Hematopoietic multipotent progenitor cell (in vitro differentiated cells): ENCODE measurements around the gene UBE2G1. TPM values are rescaled to one million over a fixed set of nuclear protein-coding genes. Genes with fewer than 3 reads are reported as not detected.
"Not testable (repeated sequence)": the region's sequence is repeated elsewhere in the genome, so short reads cannot be mapped to it uniquely, and the experiment has no call there.

Experiments
- DNase-seq, 3 donors: peaks; one replicate each; pipeline ENCODE4 v3.0.0-alpha.2; 2011 to 2015; ENCODE audit warnings: low read depth in 2 of 3, low spot score in 2 of 3
- total RNA-seq: library from RNA; depleted of rRNA; stranded (reverse); fragments of >200 nt; gene quantifications from one replicate; pipeline ENCODE4 v1.2.3, GENCODE V29; 2012

UBE2G1 gene, protein sequence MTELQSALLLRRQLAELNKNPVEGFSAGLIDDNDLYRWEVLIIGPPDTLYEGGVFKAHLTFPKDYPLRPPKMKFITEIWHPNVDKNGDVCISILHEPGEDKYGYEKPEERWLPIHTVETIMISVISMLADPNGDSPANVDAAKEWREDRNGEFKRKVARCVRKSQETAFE
- 19.9 TPM for total RNA-seq

DNA sequence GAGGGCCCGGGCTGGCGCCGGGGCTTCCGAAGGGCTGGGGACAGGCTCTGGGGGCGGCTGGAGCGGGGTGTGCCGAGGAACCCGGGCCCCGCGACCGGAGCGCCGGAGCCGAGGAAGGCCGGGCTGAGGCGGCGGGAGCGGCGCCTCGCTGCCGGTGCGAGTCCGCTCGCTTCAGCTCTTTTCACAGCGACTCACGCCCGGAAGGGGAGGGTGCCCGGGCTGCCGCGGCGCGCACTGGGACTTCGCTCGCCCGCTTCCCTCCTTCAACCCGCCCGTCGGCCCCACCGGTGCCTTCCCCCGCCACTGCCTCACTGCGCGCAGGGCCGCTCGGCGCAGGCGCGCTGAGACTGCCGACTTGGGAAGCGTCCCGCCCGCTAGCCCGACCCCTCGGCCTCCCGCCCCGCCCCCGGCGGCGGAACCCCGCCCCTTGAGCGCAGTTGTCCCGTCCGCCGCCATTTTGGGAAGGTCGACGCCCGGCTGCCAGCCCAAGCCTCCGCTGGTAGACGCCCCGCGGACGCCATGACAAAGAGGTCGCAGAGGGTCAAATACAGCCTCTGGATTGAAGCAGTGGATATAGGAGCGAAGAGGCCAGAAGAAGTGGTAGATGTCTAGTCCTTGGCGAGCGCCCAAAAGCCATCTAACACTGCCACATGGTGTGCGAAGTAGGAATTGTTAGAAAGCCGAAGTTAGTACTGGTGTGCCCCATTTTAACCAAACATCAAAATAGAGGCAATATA, at the start of gene UBE2G1:
UBE2G1 (minus strand) TSS at position 349 of the 737 bp plus-strand sequence. CDS start 359 bp downstream, outside the sequence.
- peak; percentile 97 to 99 (median 98) for DNase-seq

DNA sequence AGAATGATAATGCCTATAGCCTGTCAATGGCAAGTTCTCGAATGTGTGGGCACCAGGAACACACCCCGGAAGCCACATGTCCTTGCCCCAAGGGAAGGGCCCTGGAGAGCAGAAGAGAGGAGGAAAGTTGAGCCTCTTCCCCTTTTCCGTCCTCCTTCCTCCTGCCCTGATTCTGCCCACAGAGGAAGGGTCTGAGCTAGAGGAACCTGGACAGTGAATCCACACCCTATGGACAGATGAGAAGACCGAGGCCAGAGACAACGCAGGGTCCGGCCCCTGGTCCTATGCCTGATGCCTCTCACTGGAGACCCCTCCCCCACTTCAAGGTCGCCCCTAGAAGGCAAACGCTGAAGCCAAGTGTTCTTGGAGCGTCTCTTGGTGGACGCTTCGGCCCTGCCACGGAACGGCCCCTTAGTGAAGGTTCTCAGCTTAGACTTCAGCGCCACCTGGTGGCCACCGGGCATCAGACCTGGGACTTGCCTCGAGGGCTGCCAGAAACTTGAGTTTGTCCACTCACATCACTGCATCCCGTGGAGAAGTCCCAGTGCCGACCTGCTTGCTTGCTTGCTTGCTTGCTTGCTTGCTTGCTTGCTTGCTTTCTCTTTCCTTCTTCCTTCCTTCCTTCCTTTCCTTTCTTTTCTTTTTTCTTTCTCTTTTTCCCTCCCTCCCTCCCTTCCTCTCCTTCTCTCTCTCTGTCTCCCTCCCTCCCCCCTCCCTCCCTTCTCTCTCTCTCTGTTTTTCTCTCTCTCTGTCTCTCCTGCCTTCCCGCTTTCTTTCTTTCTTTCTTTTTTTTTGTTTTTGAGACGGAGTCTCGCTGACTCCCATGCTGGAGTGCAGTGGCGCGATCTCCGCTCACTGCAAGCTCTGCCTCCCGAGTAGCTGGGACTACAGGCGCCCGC, 46.7 kb upstream of the UBE2G1 start:
- peak; percentile 83 to 94 (median 88) for DNase-seq

DNA sequence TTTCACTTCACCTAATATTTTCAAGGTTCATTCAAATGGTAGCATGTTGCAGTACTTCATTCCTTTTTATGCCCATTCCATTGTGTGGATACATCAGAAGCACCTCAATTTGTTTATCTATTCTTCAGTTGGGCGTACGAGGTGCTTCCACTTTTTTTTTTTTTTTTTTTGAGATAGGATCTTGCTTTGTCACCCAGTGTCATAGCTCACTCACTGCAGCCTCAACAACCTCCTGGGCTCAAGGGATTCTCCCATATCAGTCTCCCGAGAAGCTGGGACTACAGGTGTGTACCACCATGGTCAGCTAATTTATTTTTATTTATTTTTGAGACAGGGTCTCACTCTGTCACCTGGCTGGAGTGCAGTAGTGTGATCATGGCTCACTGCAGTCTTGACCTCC, 44.7 kb upstream of the UBE2G1 start:
- DNase-seq = no peak

DNA sequence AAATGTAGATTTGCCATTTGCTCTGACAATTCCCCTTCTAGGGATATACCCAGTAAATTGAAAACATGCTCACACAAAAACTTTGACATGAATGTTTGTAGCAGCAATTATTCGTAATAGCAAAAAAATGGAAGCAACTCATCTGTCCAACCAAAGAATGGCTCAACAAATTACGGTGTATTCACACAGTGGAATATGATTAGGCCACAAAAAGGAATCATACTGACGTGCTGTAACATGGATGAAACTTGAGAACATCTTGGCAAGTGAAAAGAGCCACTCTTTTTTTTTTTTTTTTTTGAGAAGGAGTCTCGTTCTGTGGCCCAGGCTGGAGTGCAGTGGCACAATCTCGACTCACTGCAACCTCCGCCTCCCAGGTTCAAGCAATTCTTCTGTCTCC, 43.2 kb upstream of the UBE2G1 start:
- no peak for DNase-seq

DNA sequence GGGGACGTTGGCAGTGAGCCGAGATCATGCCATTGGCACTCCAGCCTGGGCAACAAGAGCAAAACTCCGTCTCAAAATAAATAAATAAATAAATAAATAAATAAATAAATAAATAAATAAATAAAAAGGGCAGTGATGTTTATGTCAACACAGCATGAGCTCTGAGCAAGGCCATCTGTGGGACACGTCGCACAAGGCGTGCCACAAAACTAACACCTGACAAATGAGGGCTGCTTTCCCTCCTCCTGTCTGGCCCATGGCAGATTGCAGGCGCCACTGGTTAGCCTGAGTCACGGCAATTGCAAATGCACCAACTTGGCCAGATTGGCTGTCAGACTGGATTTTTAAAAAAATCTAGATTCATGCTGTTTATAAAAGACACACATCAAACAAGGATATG, 41.4 kb upstream of the UBE2G1 start:
- no peak for DNase-seq

DNA sequence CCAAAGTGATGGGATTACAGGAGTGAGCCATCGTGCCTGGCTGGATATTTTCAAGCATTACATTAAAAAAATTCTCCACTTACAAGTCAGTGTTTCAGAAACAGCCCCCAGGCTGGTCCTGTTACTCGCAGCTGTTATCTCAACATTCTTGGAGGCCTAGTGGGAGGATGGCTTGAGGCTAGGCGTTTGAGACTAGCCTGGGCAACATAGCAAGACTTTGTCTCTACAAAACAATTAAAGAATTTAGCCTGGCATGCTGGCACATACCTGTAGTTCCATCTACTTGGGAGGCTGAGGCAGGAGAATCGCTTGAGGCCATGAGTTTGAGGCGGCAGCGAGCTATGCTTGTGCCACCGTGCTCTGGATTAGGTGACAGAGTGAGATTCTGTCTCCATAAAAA, 40.7 kb upstream of the UBE2G1 start:
- no peak for DNase-seq

DNA sequence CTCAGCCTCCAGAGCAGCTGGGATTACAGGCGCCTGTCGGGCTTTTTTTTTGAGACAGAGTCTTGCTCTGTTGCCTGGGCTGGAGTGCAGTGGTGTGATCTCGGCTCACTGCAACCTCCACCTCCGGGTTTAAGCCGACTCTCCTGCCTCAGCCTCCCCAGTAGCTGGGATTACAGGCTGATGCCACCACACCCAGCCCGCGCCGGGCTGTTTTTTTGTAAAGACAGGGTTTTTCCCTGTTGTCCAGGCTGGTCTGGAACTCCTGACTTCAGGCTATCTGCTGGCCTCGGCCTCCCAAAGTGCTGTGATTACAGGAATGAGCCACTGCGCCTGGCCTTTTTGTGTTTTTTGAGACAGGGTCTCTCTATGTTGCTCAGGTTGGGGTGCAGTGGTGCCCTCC, 39.9 kb upstream of the UBE2G1 start:
- DNase-seq = no peak

DNA sequence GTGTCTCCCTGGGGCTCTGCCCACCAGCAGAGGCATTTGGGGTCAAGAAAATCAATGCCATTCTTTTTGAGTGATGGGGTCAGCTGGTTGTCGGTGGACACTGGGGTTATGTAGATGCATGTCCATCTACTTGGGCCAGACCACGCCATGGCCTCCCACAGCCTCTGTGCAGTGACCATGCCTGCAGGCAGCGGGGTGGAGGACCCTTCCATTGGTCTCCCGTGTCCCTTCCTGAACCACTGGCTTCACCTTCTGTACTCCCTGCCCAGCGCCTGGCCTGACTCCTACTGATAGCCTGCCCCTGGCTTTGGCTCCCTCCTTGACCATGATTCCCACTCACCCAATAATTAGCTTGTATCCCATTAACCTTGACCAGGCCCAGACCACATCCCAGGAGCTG, 39.2 kb upstream of the UBE2G1 start:
- no peak for DNase-seq

DNA sequence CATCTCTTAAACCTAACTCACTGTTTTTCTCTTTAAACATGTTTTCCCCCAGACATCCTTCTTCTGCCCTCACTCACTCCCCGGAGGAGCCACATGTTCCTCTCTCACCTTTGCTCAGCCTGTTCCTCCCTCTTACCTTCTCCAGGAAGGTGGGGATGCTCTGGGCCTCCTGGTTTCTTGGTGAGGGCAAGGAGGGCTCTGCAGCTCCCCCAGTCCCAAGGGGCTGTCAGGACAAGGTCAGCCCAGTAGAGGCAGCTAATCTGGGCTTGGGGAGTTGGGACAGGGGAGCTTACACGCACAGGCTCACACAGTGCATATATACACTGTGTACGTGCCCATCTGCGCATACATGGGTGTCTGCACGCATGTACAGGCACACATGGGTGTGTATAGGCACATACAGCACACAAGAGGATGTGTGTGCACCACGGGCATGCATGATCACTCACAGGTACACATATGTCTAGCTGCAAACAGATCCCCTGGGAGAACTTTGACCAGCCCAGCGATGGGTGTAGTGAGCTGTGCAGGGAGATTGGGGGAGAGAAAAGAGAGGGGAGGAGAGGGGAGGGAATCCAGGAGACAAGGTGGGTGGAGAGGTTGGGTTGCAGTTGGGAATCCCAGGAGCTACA, 38.7 kb upstream of the UBE2G1 start:
- DNase-seq = no peak

DNA sequence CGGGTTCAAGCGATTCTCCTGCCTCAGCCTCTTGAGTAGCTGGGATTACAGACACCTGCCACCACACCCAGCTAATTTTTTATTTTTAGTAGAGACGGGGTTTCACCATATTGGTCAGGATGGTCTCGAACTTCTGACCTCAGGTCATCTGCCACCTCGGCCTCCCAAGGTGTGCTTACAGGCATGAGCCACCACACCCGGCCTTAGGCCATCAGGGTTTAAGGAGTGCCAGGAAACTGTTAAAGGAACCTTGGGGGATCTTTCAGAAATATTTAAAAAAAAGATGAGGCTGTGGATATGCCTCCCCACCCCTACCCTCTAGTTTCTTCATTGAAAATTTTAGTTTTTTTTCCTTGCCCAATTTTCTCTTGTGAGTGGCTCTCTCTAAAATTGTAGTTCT, 31.4 kb upstream of the UBE2G1 start:
- no peak for DNase-seq

DNA sequence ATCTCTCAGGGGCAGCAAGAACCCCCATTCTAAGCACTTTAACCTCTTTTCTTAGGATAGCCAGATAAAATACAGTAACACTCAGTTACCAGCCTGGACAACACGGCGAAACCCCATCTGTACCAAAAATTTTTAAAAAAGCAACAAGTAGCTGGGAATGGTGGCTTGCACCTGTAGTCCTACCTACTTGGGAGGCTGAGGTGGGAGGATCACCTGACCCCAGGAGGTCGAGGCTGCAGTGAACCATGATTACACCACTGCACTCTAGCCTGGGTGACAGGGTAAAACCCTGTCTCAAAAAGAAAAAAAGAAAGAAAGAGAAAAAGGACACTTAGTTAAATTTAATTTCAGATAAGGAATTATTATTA, 28.6 kb upstream of the UBE2G1 start:
- no peak for DNase-seq

DNA sequence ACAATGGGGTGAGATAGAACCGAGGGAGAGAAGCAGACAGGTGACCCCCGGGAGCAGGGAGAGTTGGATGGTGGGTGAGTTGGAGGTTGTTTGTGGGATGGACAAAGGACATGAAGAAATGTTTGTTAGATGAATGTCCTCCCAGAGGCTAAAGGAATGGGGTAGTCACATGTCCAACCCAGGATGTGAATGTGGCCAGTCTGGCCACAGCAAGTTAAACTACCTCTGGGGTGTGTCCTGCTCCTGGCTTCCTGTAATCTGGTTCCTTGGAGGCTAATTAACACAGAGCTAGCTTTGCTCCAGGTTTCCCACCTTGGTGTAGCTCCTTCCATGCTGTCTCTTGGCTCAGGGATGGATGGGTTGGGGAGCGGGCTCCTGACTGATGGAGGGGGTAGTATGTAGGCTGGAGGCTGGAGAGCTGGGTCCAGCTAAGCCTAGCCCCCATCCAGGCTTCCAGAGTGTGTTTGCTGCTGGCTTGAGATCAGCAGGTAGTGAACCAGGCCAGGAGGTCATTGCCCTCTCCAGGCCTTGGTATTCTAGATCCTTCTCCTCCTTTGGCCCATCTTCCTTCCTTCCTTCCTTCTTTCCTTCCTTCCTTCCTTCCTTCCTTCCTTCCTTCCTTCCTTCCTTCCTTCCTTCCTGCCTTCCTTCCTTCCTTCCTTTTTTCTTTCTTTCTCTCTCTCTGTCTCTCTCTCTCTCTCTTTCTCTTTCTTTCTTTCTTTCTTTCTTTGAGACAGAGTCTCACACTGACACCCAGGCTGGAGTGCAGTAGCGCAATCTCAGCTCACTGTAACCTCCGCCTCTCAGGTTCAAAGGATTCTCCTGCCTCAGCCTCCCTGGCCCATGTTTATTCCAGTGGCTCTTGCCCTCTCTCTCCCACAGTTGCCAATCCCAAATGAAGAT, 28.0 kb upstream of the UBE2G1 start:
- DNase-seq = no peak

DNA sequence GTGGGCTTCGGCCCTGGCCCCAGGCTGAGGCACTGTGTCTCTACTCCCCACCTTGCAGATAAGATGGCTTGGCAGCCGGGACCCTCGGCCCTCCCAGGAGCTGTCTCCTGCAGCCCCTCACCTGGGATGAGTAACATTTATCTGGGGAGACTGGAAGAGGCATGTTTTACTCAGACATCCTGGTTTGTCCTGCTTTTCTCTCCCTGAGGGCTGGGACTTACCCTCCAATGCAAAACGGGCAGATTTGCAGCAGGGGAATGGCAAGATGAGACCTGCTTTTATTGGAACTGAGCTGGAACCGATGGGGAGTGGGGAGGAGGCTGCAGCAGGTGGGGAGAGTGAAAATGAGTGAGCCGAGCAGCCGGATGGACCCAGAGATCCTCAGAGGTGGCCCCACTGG, 27.3 kb upstream of the UBE2G1 start:
- no peak for DNase-seq

DNA sequence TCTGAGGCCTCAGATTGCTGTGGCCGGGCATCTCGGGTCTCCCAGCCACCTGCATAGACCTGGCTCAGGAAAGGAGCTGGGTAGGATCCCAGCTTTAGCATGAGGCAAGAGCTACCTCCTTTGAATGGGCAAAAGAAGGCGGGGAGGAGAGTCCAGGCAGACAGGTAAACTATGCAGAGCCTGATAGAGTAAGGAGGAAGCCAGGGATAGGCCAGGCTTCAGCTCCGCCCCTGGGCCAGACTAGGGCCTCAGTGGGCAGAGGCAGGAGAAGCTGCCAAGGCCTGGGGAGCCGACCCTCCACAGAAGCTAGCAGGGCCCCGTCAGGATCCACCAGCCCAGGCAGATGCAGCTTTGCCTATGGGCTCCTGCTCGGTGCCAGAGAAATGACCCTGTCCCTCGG, 22.6 kb upstream of the UBE2G1 start:
- no peak for DNase-seq

DNA sequence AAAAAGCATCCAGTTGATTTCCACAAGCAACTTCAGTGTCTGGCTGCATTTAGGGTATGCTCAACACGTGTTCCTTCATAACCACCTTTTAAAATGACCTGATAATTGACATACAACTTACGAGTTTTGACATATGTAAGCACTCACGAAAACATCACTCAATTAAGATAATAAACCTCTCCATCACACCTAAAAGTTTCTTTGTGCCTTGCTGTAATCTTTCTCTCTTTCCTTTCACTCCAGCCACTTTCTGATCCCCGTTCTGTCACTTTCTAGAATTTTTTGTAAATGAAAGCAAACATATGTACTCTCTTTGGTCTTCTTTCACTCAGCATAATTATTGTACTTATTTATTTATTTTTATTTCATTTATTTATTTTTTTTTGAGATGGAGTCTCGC, 20.7 kb upstream of the UBE2G1 start:
- DNase-seq = no peak

DNA sequence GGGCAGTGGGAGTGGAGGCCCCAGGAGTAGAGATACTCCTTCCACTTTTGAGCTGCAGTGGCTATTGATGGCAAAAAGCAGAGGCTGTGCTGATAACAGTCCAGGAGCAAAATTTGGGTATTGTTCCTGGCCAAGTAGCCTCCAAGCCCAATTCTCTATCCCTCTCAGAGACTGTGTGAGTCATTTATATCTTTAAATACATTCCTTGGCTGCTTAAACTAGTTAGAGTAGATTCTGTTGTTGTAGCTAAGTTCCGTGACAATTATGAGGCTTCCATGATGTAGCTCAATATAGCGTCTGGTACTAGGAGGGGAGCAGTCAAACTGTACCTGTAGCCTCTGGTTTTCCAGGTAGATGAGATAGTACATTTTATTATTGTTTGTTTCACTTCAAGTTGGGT, 19.9 kb upstream of the UBE2G1 start:
- no peak for DNase-seq

DNA sequence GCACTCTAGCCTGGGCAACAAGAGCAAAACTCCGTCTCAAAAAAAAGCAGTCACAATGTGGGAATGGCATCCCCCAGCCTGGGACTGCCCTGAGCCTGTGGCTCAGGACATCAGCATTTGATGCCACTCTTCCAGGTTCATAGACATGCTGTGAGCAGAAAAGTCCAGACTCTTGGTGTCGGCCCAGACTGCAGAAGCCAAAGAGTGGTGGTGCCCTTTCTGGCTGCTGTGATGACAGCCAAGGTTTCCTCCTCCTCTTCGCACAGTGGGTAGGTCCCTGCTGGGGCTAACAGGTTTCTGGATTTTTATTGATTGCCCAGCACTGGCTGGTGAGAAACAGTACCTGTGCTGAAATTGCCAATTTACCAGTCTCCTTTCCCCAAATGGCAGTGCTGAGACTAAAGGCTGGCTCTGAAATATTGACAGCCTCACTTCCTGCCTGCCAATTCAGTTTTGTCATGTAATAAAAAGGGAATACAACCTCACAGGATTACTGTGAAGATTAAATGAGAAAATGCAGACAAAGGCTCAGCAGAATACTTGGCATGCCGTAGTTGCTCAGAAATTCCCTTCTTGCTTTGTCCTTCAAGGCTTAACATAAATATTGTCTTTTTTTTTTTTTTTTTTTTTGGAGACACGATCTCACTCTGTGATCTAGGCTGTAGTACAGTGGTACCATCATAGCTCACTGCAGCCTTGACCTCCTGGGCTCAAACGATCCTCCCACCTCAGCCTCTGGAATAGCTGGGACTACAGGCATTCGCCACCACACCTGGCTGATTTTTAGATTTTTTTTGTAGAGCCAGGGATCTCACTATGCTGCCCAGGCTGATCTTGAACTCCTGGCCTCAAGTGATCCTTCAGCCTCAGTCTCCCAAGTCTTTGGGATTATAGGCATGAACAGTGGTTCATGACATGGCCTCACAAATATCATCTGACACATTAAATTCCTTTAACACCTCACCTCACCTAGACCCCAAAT, 15.5 kb upstream of the UBE2G1 start:
- DNase-seq = no peak

DNA sequence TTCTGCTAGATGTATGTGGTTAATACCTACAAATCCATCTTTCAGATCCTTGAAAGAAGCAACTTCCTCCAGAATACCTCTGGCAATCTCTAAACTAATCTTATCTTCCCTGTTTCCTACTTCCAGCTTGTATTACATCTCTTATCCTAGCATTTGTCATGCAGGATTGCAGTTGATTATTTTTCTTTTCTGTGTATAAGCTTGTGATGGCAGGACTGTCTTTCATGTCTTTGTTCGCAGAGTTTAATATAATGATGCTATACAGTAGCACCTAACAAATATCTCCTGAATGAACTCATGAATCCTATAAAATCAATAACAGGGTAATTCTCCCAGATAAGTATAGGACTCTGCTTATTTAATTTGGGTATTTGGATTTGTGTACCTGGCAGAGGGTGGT, 12.2 kb upstream of the UBE2G1 start:
- no peak for DNase-seq

DNA sequence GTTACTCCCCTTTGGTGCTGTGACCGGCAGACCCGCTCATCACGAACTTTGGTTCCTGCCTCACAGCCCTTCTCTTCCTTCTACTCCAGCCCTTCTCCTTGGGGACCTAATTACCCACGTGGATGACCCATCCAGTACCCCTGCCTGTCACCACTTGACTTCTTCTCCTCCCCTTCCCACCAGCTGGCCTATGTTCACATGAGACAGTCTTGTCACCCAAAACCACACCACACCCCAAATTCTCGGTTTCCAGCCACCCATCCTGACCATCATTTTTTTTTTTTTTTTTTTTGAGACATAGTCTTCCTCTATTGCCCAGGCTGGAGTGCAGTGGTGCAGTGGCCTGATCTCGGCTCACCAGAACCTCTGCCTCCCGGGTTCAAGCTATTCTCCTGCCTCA, 10.8 kb upstream of the UBE2G1 start:
- not testable (repeated sequence) for DNase-seq
